ENCODE data around the gene ARFRP1.
A peak's percentile ranks its signal among the peaks of the same experiment; 100 is the strongest.

GRCh38 chr20:63653041-63653973 is 54.5 kb downstream of the ARFRP1 start, which contains the start of gene STMN3:
- TF ChIP-seq CEBPB (IDR thresholded peaks at IDR 0.05; ENCODE audit: low read depth, low read length): no peak
- TF ChIP-seq CTCF (conservative IDR thresholded peaks at IDR 0.05; ENCODE audit: low read depth, low read length): no peak
- TF ChIP-seq MAFK (IDR thresholded peaks at IDR 0.05; ENCODE audit: low read depth, low read length): no peak
- no peak for TF ChIP-seq POLR2A (IDR thresholded peaks at IDR 0.05; ENCODE audit: low read depth, low read length)
- no peak for TF ChIP-seq RAD21 (IDR thresholded peaks at IDR 0.05; ENCODE audit: low read length)
- peak; percentile 90 for TF ChIP-seq RCOR1 (IDR thresholded peaks at IDR 0.05; ENCODE audit: insufficient replicate concordance, low read length)
- TF ChIP-seq ELK1 (IDR thresholded peaks at IDR 0.05; ENCODE audit: borderline replicate concordance, low read depth, low read length): no peak
- TF ChIP-seq CHD1 (IDR thresholded peaks at IDR 0.05; ENCODE audit: low read depth, low read length): no peak
- peak; percentile 96 for TF ChIP-seq MXI1 (IDR thresholded peaks at IDR 0.05; ENCODE audit: borderline replicate concordance, low read depth, low read length)
- no peak for TF ChIP-seq FOS (IDR thresholded peaks at IDR 0.05; ENCODE audit: low read depth, low read length)
- no peak for TF ChIP-seq RFX5 (IDR thresholded peaks at IDR 0.05; ENCODE audit: low read depth, low read length)
- no peak for TF ChIP-seq SMC3 (IDR thresholded peaks at IDR 0.05; ENCODE audit: low read depth, low read length)
- peak; percentile 83; the same call in 1 of the 2 replicates for TF ChIP-seq MAZ (IDR thresholded peaks at IDR 0.05; ENCODE audit: borderline replicate concordance, low read depth, low read length)
